Peyer's patch (tissue), 4 donors: ENCODE measurements around the gene CCL18.

Experiments
- POLR2A ChIP-seq, 2 donors: fragments of 450-650 bp; IDR thresholded peaks; one replicate each; pipeline ENCODE4 v1.5.1; 2017; ENCODE audit warnings: antibody characterized with exemption in 2 of 2, mild to moderate bottlenecking in 2 of 2, moderate library complexity in 2 of 2
- TF ChIP-seq, protein P1 (sequence below), 6 experiments: fragments of 450-650 bp in 4 of 6; fragments of 200-600 bp in 2 of 6; sonication (generic) in 1 of 6; IDR thresholded peaks; one replicate each; pipeline ENCODE4 v1.5.1; 2017 to 2019; ENCODE audit warnings: antibody characterized with exemption in 6 of 6, mild to moderate bottlenecking in 3 of 6, moderate library complexity in 1 of 6

DNA sequence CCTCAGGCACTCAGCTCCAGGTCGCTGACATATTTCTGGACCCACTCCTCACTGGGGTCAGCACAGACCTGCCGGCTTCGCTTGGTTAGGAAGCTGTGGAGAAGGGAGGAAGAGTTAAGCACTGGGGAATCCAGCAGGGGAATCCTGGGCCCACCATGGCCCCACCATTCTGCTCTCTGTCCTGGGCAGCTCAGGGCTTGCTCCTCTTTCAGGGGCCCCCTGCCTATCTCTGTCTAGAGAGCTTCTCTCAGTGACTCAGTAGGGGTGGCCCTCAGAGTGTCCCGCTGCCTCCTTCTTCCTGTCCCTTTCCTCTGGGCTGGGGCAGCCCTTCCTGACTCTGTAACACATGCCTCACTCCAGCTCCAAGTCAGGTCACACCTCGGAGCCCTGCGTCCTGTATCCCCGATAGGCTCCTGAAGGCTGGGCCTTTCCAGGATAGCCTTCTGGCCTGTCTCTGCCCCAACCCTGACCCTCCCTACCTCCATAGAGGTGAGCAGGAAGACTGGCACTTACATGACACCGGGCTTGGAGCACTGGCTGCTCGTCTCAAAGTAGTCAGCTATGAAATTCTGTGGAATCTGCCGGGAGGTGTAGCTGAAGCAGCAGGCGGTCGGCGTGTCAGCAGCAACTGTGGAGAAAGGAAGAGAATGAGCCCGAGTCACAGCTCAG, 24.7 kb downstream of the CCL18 start:
- TF ChIP-seq, protein P1, sequence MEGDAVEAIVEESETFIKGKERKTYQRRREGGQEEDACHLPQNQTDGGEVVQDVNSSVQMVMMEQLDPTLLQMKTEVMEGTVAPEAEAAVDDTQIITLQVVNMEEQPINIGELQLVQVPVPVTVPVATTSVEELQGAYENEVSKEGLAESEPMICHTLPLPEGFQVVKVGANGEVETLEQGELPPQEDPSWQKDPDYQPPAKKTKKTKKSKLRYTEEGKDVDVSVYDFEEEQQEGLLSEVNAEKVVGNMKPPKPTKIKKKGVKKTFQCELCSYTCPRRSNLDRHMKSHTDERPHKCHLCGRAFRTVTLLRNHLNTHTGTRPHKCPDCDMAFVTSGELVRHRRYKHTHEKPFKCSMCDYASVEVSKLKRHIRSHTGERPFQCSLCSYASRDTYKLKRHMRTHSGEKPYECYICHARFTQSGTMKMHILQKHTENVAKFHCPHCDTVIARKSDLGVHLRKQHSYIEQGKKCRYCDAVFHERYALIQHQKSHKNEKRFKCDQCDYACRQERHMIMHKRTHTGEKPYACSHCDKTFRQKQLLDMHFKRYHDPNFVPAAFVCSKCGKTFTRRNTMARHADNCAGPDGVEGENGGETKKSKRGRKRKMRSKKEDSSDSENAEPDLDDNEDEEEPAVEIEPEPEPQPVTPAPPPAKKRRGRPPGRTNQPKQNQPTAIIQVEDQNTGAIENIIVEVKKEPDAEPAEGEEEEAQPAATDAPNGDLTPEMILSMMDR (IDR thresholded peaks at IDR 0.05), result no peak
- TF ChIP-seq POLR2A (IDR thresholded peaks at IDR 0.05), result no peak
